ENCODE results near the gene RPS24. TPM values are rescaled to one million over a fixed set of nuclear protein-coding genes. Genes with fewer than 3 reads are reported as not detected.

RPS24 gene
- total and polyA plus RNA-seq, 9 of the 15 experiments (the other 6 are each of a cell fraction or from before 2014, with no cell fraction given) = 1,947 to 7,307 (median 5,944) TPM

DNA sequence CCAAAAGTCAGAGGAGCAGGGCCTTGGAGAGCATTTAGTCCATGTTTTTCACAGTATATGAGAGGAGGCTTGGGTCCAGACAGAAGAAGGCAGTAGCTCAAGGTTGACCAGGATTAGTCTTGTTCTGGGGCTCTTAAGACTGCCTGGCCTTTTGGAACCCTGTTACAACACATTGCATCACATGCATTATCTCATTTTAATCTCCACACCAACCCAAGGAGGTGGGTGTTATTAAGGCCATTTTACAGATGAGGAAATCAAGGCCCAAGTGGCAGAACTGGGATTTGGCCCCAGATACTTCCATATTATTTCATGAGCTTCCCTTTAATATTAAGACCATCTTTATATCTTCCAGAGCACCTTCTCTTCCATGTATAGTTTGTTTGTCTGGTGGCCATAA, 38.8 kb downstream of the RPS24 start (continued):
- TF ChIP-seq, protein P1, sequence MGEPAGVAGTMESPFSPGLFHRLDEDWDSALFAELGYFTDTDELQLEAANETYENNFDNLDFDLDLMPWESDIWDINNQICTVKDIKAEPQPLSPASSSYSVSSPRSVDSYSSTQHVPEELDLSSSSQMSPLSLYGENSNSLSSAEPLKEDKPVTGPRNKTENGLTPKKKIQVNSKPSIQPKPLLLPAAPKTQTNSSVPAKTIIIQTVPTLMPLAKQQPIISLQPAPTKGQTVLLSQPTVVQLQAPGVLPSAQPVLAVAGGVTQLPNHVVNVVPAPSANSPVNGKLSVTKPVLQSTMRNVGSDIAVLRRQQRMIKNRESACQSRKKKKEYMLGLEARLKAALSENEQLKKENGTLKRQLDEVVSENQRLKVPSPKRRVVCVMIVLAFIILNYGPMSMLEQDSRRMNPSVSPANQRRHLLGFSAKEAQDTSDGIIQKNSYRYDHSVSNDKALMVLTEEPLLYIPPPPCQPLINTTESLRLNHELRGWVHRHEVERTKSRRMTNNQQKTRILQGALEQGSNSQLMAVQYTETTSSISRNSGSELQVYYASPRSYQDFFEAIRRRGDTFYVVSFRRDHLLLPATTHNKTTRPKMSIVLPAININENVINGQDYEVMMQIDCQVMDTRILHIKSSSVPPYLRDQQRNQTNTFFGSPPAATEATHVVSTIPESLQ (CRISPR knock-in tag; IDR thresholded peaks at IDR 0.05) = no peak
- no peak for TF ChIP-seq NFIC (IDR thresholded peaks at IDR 0.05)
- TF ChIP-seq ZNF134 (CRISPR knock-in tag; conservative IDR thresholded peaks at IDR 0.05) = no peak
- TF ChIP-seq, protein P2, sequence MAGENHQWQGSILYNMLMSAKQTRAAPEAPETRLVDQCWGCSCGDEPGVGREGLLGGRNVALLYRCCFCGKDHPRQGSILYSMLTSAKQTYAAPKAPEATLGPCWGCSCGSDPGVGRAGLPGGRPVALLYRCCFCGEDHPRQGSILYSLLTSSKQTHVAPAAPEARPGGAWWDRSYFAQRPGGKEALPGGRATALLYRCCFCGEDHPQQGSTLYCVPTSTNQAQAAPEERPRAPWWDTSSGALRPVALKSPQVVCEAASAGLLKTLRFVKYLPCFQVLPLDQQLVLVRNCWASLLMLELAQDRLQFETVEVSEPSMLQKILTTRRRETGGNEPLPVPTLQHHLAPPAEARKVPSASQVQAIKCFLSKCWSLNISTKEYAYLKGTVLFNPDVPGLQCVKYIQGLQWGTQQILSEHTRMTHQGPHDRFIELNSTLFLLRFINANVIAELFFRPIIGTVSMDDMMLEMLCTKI (IDR thresholded peaks at IDR 0.05; ENCODE audit: partially characterized antibody) = no peak
- TF ChIP-seq ARID1B (IDR thresholded peaks at IDR 0.05) = no peak
- TF ChIP-seq, protein P3, sequence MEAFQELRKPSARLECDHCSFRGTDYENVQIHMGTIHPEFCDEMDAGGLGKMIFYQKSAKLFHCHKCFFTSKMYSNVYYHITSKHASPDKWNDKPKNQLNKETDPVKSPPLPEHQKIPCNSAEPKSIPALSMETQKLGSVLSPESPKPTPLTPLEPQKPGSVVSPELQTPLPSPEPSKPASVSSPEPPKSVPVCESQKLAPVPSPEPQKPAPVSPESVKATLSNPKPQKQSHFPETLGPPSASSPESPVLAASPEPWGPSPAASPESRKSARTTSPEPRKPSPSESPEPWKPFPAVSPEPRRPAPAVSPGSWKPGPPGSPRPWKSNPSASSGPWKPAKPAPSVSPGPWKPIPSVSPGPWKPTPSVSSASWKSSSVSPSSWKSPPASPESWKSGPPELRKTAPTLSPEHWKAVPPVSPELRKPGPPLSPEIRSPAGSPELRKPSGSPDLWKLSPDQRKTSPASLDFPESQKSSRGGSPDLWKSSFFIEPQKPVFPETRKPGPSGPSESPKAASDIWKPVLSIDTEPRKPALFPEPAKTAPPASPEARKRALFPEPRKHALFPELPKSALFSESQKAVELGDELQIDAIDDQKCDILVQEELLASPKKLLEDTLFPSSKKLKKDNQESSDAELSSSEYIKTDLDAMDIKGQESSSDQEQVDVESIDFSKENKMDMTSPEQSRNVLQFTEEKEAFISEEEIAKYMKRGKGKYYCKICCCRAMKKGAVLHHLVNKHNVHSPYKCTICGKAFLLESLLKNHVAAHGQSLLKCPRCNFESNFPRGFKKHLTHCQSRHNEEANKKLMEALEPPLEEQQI (IDR thresholded peaks at IDR 0.05) = no peak
- no peak for TF ChIP-seq WHSC1 (IDR thresholded peaks at IDR 0.05; ENCODE audit: low read length)
- no peak for TF ChIP-seq MCM3 (IDR thresholded peaks at IDR 0.05)
- no peak for TF ChIP-seq CBX5 (IDR thresholded peaks at IDR 0.05; ENCODE audit: borderline replicate concordance, low read depth)
- TF ChIP-seq TSC22D4 (tag; IDR thresholded peaks at IDR 0.05) = no peak
- TF ChIP-seq, protein P4, sequence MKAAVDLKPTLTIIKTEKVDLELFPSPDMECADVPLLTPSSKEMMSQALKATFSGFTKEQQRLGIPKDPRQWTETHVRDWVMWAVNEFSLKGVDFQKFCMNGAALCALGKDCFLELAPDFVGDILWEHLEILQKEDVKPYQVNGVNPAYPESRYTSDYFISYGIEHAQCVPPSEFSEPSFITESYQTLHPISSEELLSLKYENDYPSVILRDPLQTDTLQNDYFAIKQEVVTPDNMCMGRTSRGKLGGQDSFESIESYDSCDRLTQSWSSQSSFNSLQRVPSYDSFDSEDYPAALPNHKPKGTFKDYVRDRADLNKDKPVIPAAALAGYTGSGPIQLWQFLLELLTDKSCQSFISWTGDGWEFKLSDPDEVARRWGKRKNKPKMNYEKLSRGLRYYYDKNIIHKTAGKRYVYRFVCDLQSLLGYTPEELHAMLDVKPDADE (conservative IDR thresholded peaks at IDR 0.05; ENCODE audit: control insufficient read depth, low read depth, low read length) = no peak
- TF ChIP-seq NCOA1 (IDR thresholded peaks at IDR 0.05; ENCODE audit: low read depth) = no peak
- TF ChIP-seq, protein P5, sequence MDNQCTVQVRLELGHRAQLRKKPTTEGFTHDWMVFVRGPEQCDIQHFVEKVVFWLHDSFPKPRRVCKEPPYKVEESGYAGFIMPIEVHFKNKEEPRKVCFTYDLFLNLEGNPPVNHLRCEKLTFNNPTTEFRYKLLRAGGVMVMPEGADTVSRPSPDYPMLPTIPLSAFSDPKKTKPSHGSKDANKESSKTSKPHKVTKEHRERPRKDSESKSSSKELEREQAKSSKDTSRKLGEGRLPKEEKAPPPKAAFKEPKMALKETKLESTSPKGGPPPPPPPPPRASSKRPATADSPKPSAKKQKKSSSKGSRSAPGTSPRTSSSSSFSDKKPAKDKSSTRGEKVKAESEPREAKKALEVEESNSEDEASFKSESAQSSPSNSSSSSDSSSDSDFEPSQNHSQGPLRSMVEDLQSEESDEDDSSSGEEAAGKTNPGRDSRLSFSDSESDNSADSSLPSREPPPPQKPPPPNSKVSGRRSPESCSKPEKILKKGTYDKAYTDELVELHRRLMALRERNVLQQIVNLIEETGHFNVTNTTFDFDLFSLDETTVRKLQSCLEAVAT (IDR thresholded peaks at IDR 0.05) = no peak
- TF ChIP-seq FIP1L1 (IDR thresholded peaks at IDR 0.05; ENCODE audit: low read depth, low read length, poor library complexity, severe bottlenecking) = no peak
- TF ChIP-seq NFIX (CRISPR knock-in tag; IDR thresholded peaks at IDR 0.05; ENCODE audit: low read depth) = no peak
- no peak for TF ChIP-seq ZNF76 (CRISPR knock-in tag; IDR thresholded peaks at IDR 0.05; ENCODE audit: borderline replicate concordance)
- TF ChIP-seq, protein P6, sequence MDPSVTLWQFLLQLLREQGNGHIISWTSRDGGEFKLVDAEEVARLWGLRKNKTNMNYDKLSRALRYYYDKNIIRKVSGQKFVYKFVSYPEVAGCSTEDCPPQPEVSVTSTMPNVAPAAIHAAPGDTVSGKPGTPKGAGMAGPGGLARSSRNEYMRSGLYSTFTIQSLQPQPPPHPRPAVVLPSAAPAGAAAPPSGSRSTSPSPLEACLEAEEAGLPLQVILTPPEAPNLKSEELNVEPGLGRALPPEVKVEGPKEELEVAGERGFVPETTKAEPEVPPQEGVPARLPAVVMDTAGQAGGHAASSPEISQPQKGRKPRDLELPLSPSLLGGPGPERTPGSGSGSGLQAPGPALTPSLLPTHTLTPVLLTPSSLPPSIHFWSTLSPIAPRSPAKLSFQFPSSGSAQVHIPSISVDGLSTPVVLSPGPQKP (CRISPR knock-in tag; IDR thresholded peaks at IDR 0.05) = no peak
- TF ChIP-seq SMARCB1 (IDR thresholded peaks at IDR 0.05; ENCODE audit: insufficient read length, low read depth) = no peak
- TF ChIP-seq ZKSCAN8 (CRISPR knock-in tag; IDR thresholded peaks at IDR 0.05) = no peak
- TF ChIP-seq ZNF41 (CRISPR knock-in tag; conservative IDR thresholded peaks at IDR 0.05) = no peak

Data from K562 (cell line).